Right lobe of liver (tissue), 6 donors: Measurements from ENCODE around the gene DKKL1. TPM values are rescaled to one million over a fixed set of nuclear protein-coding genes. Genes with fewer than 3 reads are reported as not detected.
A peak's percentile ranks its signal among the peaks of the same experiment; 100 is the strongest.

Source experiments
- ATAC-seq, 4 donors: fragments of 200-7000 bp; cut with Tn5 transposase; one replicate each; pipeline ENCODE4 v1.9.1; 2020; ENCODE audit warnings: mild to moderate bottlenecking in 4 of 4, moderate library complexity in 4 of 4
- DNase-seq, 3 donors: peaks; one replicate each; pipeline ENCODE4 v3.0.0-alpha.2; 2020
- H3K27ac ChIP-seq, 3 donors: fragments of 200-600 bp; one replicate each; pipeline ENCODE4 v1.8.0; 2022
- H3K27me3 ChIP-seq, 2 donors: fragments of 200-600 bp; one replicate each; pipeline ENCODE4 v1.8.0; 2022
- H3K36me3 ChIP-seq, 4 donors: fragments of 200-600 bp; sonication (generic) in 1 of 4; one replicate each; pipeline versions ENCODE4 v1.5.1 to v1.8.0; 2017 to 2022; ENCODE audit warnings: control low read depth in 1 of 4
- H3K4me1 ChIP-seq, 4 donors: fragments of 200-600 bp; sonication (generic) in 1 of 4; one replicate each; pipeline versions ENCODE4 v1.5.1 to v1.8.0; 2017 to 2022; ENCODE audit warnings: control low read depth in 1 of 4
- H3K4me3 ChIP-seq, 3 donors: fragments of 200-600 bp; one replicate each; pipeline ENCODE4 v1.8.0; 2022
- H3K9me3 ChIP-seq, 4 donors: fragments of 200-600 bp; sonication (generic) in 1 of 4; one replicate each; pipeline versions ENCODE4 v1.5.1 to v1.8.0; 2017 to 2022; ENCODE audit warnings: control low read depth in 1 of 4
- CTCF ChIP-seq, 4 donors: fragments of 200-600 bp in 3 of 4; fragments of 450-650 bp in 1 of 4; IDR thresholded peaks; one replicate each; pipeline versions ENCODE4 v1.5.1 to v1.8.0; 2016 to 2022; ENCODE audit warnings: antibody characterized with exemption in 4 of 4, mild to moderate bottlenecking in 2 of 4
- POLR2A ChIP-seq: fragments of 450-650 bp; IDR thresholded peaks from one replicate; pipeline ENCODE4 v1.6.1; 2017; ENCODE audit warnings: antibody characterized with exemption, mild to moderate bottlenecking
- WGBS: methylation state at CpG from one replicate; pipeline ENCODE4 v1.1.6; 2018; ENCODE audit warnings: low coverage, low lambda C conversion rate; ENCODE audit not compliant: insufficient coverage; ENCODE audit errors: missing lambda C conversion rate; 5-methylcytosine and 5-hydroxymethylcytosine counted together
- intact Hi-C, 2 donors: fragments of 100-400 bp; cut with DNase I; formaldehyde crosslinking; loops; one replicate each; pipeline versions ENCODE4 v1.11.2 to v1.14.1; 2022
- total RNA-seq, 6 experiments: library from RNA; depleted of rRNA in 2 of 6; stranded (reverse); fragments of >200 nt in 2 of 6; fragmentation: NEBNext Ultra II Directional in 3 of 6; extraction: Animal tissue kit (Norgen Biotek cat#: 25700) in 3 of 6; gene quantifications; one replicate each; pipeline versions ENCODE4 v1.1.0 to v1.2.4, GENCODE V29; 2016 to 2023
- donor health status: DM: no; HTN: yes; CAD: no.
- donor health status: DM: no; HTN: no; CAD: no.
- donor health status: DM: no; HTN: no; CAD: no.
- donor health status: DM: no; HTN: yes; CAD: no.
- donor health status: DM: no; HTN: yes; CAD: no.

The DKKL1 gene
- total RNA-seq, 6 experiments from 2014 or later = not detected

GRCh38 chr19:49338691-49339300, 24.9 kb upstream of the DKKL1 start:
- no peaks in the 10 kb centered on the region for H3K27me3 ChIP-seq
- DNase-seq = peak; percentile 90 to 94 (median 94)
- TF ChIP-seq CTCF (IDR thresholded peaks at IDR 0.05) (no peak), POLR2A (no peak)
- peaks cover 0 to 8% (median 4%) of the 10 kb centered on the region in 4 donors for H3K4me1 ChIP-seq
- no peaks in the 10 kb centered on the region for H3K9me3 ChIP-seq
- intact Hi-C loops = no loop called here
- peak overlapping the region; percentile 89 to 92 (median 91) for H3K27ac ChIP-seq
- H3K36me3 ChIP-seq = no peaks in the 10 kb centered on the region
- H3K4me3 ChIP-seq = peak overlapping the region; percentile 43 to 67 (median 56)
- 31% methylated on average over 13 of the region's 30 CpGs for WGBS
- ATAC-seq = peak; percentile 70 to 80 (median 76)

- ATAC-seq = peak; percentile 82 to 92 (median 87)
- TF ChIP-seq POLR2A = peak; percentile 74
- no peak for TF ChIP-seq CTCF (IDR thresholded peaks at IDR 0.05)
- Histone ChIP-seq H3K4me1 (peaks cover 0 to 8% (median 4%) of the 10 kb centered on the region in 4 donors), H3K4me3 (peak overlapping the region; percentile 43 to 67 (median 56)), H3K27ac (peak overlapping the region; percentile 89 to 92 (median 91)), H3K36me3 (no peaks in the 10 kb centered on the region), H3K27me3 (no peaks in the 10 kb centered on the region), H3K9me3 (no peaks in the 10 kb centered on the region)
- WGBS = 10% methylated on average over 2 of the region's 47 CpGs
- intact Hi-C loops = no loop called here
- DNase-seq = peak; percentile 86 to 94 (median 93)
These were observed 24.2 kb upstream of the DKKL1 start for GRCh38 chr19:49339301-49340068.

DNA sequence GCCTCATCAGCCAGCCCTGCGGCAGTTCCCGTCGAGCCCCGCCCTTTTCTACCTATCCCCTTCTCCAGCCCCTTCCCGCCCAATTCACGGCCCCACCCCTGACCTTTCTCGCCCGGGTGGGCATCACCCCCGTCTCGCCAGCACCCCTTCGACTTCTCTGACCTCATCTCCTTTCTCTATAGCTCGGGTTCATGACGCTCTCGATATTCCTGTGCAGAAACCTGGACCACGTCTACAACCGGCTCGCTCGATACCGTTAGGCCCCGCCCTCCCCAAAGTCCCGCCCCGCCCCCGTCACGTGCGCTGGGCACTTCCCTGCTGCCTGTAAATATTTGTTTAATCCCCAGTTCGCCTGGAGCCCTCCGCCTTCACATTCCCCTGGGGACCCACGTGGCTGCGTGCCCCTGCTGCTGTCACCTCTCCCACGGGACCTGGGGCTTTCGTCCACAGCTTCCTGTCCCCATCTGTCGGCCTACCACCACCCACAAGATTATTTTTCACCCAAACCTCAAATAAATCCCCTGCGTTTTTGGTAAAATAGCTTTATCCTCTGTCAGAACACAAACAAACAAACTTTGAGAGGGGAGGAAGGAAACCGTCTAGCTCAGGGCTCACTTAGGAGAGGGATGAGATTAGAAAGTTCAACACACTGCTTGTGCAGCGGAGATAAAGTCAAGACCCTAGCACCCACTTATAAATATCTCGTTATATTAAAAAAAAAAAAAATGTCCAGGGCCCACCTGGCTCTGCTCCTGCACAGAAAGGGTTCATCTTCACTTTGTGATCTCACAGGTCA, 23.4 kb upstream of the DKKL1 start:
- H3K27ac ChIP-seq = peak overlapping the region; percentile 89 to 92 (median 91)
- TF ChIP-seq CTCF (IDR thresholded peaks at IDR 0.05) (no peak), POLR2A (no peak)
- H3K4me3 ChIP-seq = peak overlapping the region; percentile 43 to 67 (median 56)
- peak; percentile 84 to 89 (median 89) for DNase-seq
- no peaks in the 10 kb centered on the region for H3K27me3 ChIP-seq
- intact Hi-C loops = no loop called here
- peak; percentile 63 to 71 (median 67) for ATAC-seq
- H3K9me3 ChIP-seq = no peaks in the 10 kb centered on the region
- H3K36me3 ChIP-seq = no peaks in the 10 kb centered on the region
- peaks cover 0 to 8% (median 4%) of the 10 kb centered on the region in 4 donors for H3K4me1 ChIP-seq
- 10% methylated on average over 36 of the region's 36 CpGs for WGBS

DNA sequence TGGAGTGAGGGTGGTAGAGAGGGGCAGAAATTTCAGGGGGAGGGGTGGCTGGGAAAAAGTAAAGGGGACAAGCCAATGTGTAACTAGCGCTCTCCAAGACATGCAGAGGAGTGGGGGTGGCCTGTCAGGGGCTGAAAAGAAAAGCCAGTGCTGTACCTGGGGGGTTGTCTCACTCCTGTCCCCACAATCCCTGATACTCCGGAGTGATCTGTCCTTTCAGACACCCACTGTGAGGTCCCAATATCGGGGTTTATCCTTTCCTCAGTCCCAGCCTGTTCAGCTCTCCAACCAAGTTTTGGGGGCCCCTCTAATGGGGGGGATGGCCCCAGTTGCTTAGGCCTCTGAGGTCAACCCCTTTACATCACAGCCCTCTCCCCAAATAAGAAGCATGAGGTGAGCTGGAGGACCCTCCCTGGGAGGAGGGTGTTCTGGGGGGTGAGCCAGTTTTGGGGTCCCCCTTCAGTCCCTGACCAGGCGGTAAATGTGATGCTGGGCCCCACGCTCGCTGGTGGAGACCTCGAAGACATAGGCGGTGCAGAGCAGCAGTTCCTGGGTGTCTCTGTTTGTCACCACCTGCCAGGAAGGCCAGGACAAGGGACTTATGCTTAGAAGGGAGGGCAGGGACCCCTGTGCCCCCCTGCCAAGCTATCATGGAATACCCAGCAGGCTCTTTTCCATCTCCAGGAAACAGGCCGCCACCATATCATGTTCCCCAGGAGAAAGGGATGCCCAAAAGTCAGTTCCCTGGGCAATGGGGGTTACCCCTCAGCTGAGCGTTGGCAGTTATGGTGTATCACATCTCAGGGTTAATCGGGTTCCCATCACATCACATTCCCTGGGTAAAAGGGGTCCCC, 22.6 kb upstream of the DKKL1 start:
- Histone ChIP-seq H3K4me3 (no peak overlapping the region), H3K9me3 (no peaks in the 10 kb centered on the region), H3K27ac (peak overlapping the region in 2 of 3 donors; percentile 91 to 92), H3K36me3 (peaks cover 0 to under 1% (median 0%) of the 10 kb centered on the region in 4 donors), H3K27me3 (no peaks in the 10 kb centered on the region), H3K4me1 (peaks cover 0 to 8% (median 4%) of the 10 kb centered on the region in 4 donors)
- intact Hi-C loops = no loop called here
- TF ChIP-seq POLR2A (no peak), CTCF (IDR thresholded peaks at IDR 0.05) (no peak)
- WGBS = 90% methylated on average over 3 of the region's 11 CpGs
- no peak for ATAC-seq
- peak in 1 of 3 donors; percentile 49 for DNase-seq
